Activated naive CD8-positive, alpha-beta T cell treated with anti-CD3 and anti-CD28 coated beads, Interleukin-2, amount 10 ng/mL, durations not matched to agents 7 days and 5 days (primary cell): ENCODE measurements around the gene LRP11. TPM values are rescaled to one million over a fixed set of nuclear protein-coding genes. Genes with fewer than 3 reads are reported as not detected.
"Not testable (repeated sequence)": the region's sequence is repeated elsewhere in the genome, so short reads cannot be mapped to it uniquely, and the experiment has no call there.

Experiments
- ATAC-seq: fragments of 150-1000 bp; cut with Tn5 transposase; one replicate; pipeline ENCODE4 v1.10.0; 2021; ENCODE audit warnings: low read depth, moderate library complexity
- POLR2A ChIA-PET: fragments of 350-600 bp; sonication (Branson Sonifier 250); formaldehyde crosslinking; loops from one replicate; lab custom pipeline; 2021; ENCODE audit warnings: antibody characterized with exemption; lab: Charles Lee
- DNase-seq: peaks from one replicate; pipeline ENCODE4 v3.0.0; 2021
- H3K27ac Mint-ChIP-seq: one replicate; pipeline ENCODE4 v1.8.0; 2022; ENCODE audit warnings: mild to moderate bottlenecking, mixed read lengths
- H3K27me3 Mint-ChIP-seq: one replicate; pipeline ENCODE4 v1.8.0; 2022; ENCODE audit warnings: mild to moderate bottlenecking, moderate library complexity, mixed read lengths
- H3K36me3 Mint-ChIP-seq: one replicate; pipeline ENCODE4 v1.8.0; 2021; ENCODE audit warnings: mild to moderate bottlenecking, mixed read lengths
- H3K4me1 Mint-ChIP-seq: one replicate; pipeline ENCODE4 v1.8.0; 2021; ENCODE audit warnings: mixed read lengths
- H3K4me3 Mint-ChIP-seq: one replicate; pipeline ENCODE4 v1.8.0; 2022; ENCODE audit warnings: mild to moderate bottlenecking, moderate library complexity, mixed read lengths
- H3K9me3 Mint-ChIP-seq: one replicate; pipeline ENCODE4 v1.8.0; 2021; ENCODE audit warnings: mixed read lengths
- total RNA-seq, 2 experiments: library from RNA; stranded (reverse); gene quantifications; one replicate each; pipeline ENCODE4 v1.2.3, GENCODE V29; 2021

Gene LRP11
- total RNA-seq = 1 to 10 TPM; 2.3 to 2.7 TPM

GRCh38 chr6:149863698-149864577, at the start of gene LRP11:
Gene LRP11, minus strand, starts transcription at chr6:149864359. Its CDS starts 339 bp downstream, at chr6:149864020.
- peak; percentile 91 for ATAC-seq
- Mint-ChIP-seq H3K27me3 (peaks cover 36% of the 10 kb centered on the region), H3K36me3 (no peaks in the 10 kb centered on the region), H3K27ac (peak within 1 kb of the TSS; percentile 11), H3K4me1 (peaks cover 5% of the 10 kb centered on the region), H3K4me3 (peak within 1 kb of the TSS; percentile 86), H3K9me3 (no peaks in the 10 kb centered on the region)
- POLR2A ChIA-PET = no interaction called here
- peak; percentile 91 for DNase-seq

- Mint-ChIP-seq H3K27ac (no peak overlapping the region), H3K27me3 (peaks cover 34% of the 10 kb centered on the region), H3K4me3 (no peak overlapping the region), H3K4me1 (no peaks in the 10 kb centered on the region), H3K9me3 (peaks cover 2% of the 10 kb centered on the region), H3K36me3 (no peaks in the 10 kb centered on the region)
- ATAC-seq (no peak), DNase-seq (no peak)
- POLR2A ChIA-PET = no interaction called here
Measured at GRCh38 chr6:149913540-149914240, 49.5 kb upstream of the LRP11 start.

- Mint-ChIP-seq H3K9me3 (peaks cover 4% of the 10 kb centered on the region), H3K4me1 (no peaks in the 10 kb centered on the region), H3K36me3 (no peaks in the 10 kb centered on the region), H3K27me3 (peaks cover 36% of the 10 kb centered on the region), H3K4me3 (no peak overlapping the region), H3K27ac (no peak overlapping the region)
- ATAC-seq (no peak), DNase-seq (no peak)
- POLR2A ChIA-PET = no interaction called here
Measured at GRCh38 chr6:149913085-149913484, 48.9 kb upstream of the LRP11 start.

- ATAC-seq, H3K36me3 Mint-ChIP-seq, POLR2A ChIA-PET, H3K4me1 Mint-ChIP-seq, H3K9me3 Mint-ChIP-seq, H3K4me3 Mint-ChIP-seq, DNase-seq, H3K27ac Mint-ChIP-seq: not testable (repeated sequence)
- peaks cover 39% of the 10 kb centered on the region for H3K27me3 Mint-ChIP-seq
Measured at GRCh38 chr6:149912680-149913079, 48.5 kb upstream of the LRP11 start.

GRCh38 chr6:149910721-149911151, 46.6 kb upstream of the LRP11 start:
- DNase-seq = no peak
- peaks cover 8% of the 10 kb centered on the region for H3K9me3 Mint-ChIP-seq
- POLR2A ChIA-PET = no interaction called here
- no peak for ATAC-seq
- no peak overlapping the region for H3K4me3 Mint-ChIP-seq
- H3K27me3 Mint-ChIP-seq = peaks cover 31% of the 10 kb centered on the region
- H3K36me3 Mint-ChIP-seq = no peaks in the 10 kb centered on the region
- H3K27ac Mint-ChIP-seq = no peak overlapping the region
- H3K4me1 Mint-ChIP-seq = no peaks in the 10 kb centered on the region

GRCh38 chr6:149909701-149910470, 45.7 kb upstream of the LRP11 start:
- no peaks in the 10 kb centered on the region for H3K4me1 Mint-ChIP-seq
- H3K27me3 Mint-ChIP-seq = peaks cover 28% of the 10 kb centered on the region
- H3K9me3 Mint-ChIP-seq = peaks cover 8% of the 10 kb centered on the region
- no peak overlapping the region for H3K27ac Mint-ChIP-seq
- no peak overlapping the region for H3K4me3 Mint-ChIP-seq
- POLR2A ChIA-PET = no interaction called here
- ATAC-seq = no peak
- DNase-seq = no peak
- no peaks in the 10 kb centered on the region for H3K36me3 Mint-ChIP-seq

- not testable (repeated sequence) for H3K4me1 Mint-ChIP-seq, ATAC-seq
Measured at GRCh38 chr6:149908480-149908879, 44.3 kb upstream of the LRP11 start.

GRCh38 chr6:149907317-149907716, 43.2 kb upstream of the LRP11 start:
- ATAC-seq (no peak), DNase-seq (no peak)
- Mint-ChIP-seq H3K27me3 (peaks cover 17% of the 10 kb centered on the region), H3K4me3 (no peak overlapping the region), H3K4me1 (no peaks in the 10 kb centered on the region), H3K9me3 (peaks cover 8% of the 10 kb centered on the region), H3K36me3 (no peaks in the 10 kb centered on the region), H3K27ac (no peak overlapping the region)
- POLR2A ChIA-PET = no interaction called here

More at GRCh38 chr6:149908480-149908879, 44.3 kb upstream of the LRP11 start:
- POLR2A ChIA-PET, H3K4me3 Mint-ChIP-seq, H3K9me3 Mint-ChIP-seq, H3K36me3 Mint-ChIP-seq, H3K27ac Mint-ChIP-seq, DNase-seq: not testable (repeated sequence)
- peaks cover 21% of the 10 kb centered on the region for H3K27me3 Mint-ChIP-seq

- POLR2A ChIA-PET = no interaction called here
Measured at GRCh38 chr6:149906405-149906804, 42.2 kb upstream of the LRP11 start.

GRCh38 chr6:149905911-149906371, 41.8 kb upstream of the LRP11 start:
- DNase-seq (no peak), ATAC-seq (no peak)
- Mint-ChIP-seq H3K27ac (no peak overlapping the region), H3K9me3 (peaks cover 8% of the 10 kb centered on the region), H3K27me3 (peaks cover 14% of the 10 kb centered on the region), H3K36me3 (no peaks in the 10 kb centered on the region), H3K4me1 (no peaks in the 10 kb centered on the region), H3K4me3 (no peak overlapping the region)
- POLR2A ChIA-PET = no interaction called here

More at GRCh38 chr6:149906405-149906804, 42.2 kb upstream of the LRP11 start:
- no peaks in the 10 kb centered on the region for H3K36me3 Mint-ChIP-seq
- DNase-seq (no peak), ATAC-seq (no peak)
- H3K9me3 Mint-ChIP-seq = peaks cover 8% of the 10 kb centered on the region
- no peak overlapping the region for H3K4me3 Mint-ChIP-seq
- peaks cover 18% of the 10 kb centered on the region for H3K27me3 Mint-ChIP-seq
- no peaks in the 10 kb centered on the region for H3K4me1 Mint-ChIP-seq
- no peak overlapping the region for H3K27ac Mint-ChIP-seq

- Mint-ChIP-seq H3K36me3 (no peaks in the 10 kb centered on the region), H3K9me3 (peaks cover 8% of the 10 kb centered on the region), H3K27me3 (peaks cover 13% of the 10 kb centered on the region), H3K4me3 (no peak overlapping the region), H3K27ac (no peak overlapping the region), H3K4me1 (no peaks in the 10 kb centered on the region)
- POLR2A ChIA-PET = no interaction called here
- DNase-seq (no peak), ATAC-seq (no peak)
Measured at GRCh38 chr6:149905371-149905910, 41.3 kb upstream of the LRP11 start.

- no peak overlapping the region for H3K4me3 Mint-ChIP-seq
- DNase-seq (no peak), ATAC-seq (no peak)
- H3K27me3 Mint-ChIP-seq = peaks cover 13% of the 10 kb centered on the region
- POLR2A ChIA-PET = no interaction called here
- no peaks in the 10 kb centered on the region for H3K36me3 Mint-ChIP-seq
- H3K27ac Mint-ChIP-seq = no peak overlapping the region
- H3K4me1 Mint-ChIP-seq = no peaks in the 10 kb centered on the region
- H3K9me3 Mint-ChIP-seq = peaks cover 8% of the 10 kb centered on the region
Measured at GRCh38 chr6:149904661-149905370, 40.7 kb upstream of the LRP11 start.
